DMS 273 treated with DMSO at 0.1 percent for 48 hours (cell line): ENCODE data around the gene ALKBH4.
"Not testable (repeated sequence)": the region's sequence is repeated elsewhere in the genome, so short reads cannot be mapped to it uniquely, and the experiment has no call there.

Experiments used
- DNase-seq: peaks from one replicate; lab custom pipeline; 2025; lab: John Stamatoyannopoulos, UW

ALKBH4 gene, protein sequence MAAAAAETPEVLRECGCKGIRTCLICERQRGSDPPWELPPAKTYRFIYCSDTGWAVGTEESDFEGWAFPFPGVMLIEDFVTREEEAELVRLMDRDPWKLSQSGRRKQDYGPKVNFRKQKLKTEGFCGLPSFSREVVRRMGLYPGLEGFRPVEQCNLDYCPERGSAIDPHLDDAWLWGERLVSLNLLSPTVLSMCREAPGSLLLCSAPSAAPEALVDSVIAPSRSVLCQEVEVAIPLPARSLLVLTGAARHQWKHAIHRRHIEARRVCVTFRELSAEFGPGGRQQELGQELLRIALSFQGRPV

DNA sequence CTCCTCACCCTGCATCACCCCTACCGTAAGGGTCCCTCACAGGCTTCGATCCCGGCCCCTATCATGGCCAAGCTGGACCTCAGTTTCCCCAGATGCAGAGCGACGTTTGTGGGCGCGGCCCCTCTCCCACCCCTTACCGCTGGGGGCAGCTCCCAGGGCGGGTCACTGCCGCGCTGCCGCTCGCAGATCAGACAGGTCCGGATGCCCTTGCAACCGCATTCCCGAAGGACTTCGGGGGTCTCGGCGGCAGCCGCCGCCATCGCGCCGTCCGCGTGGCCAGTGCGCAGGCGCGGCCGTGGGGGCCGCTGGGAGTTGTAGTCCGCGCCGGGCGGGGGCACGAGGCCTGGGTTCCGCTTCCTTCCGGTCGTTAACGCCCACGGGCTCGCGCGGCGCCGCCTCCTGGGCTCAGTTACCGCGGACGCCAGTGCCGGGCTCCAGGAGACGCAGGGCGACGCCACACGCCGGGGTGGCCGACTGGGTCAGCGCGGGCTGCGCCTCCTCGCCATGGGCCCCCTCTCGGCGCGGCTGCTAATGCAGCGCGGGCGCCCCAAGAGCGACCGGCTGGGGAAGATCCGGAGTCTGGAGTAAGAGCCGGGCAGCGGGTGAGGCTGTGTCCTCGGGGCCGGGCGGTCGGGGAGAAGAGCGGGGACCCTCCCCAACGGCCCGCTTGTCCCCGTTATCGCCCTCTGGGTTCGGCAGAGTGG, at the start of gene ALKBH4, which contains the start of gene LRWD1:
TSS of gene ALKBH4 (minus strand) at position 287 of the 704 bp plus-strand sequence. CDS start at position 260, 27 bp downstream.
TSS of gene LRWD1 (plus strand) at position 408 of the 704 bp plus-strand sequence. CDS start at position 505, 97 bp downstream.
- DNase-seq, result peak; percentile 81

GRCh38 chr7:102512642-102513221, 48.1 kb upstream of the ALKBH4 start:
- DNase-seq, result not testable (repeated sequence)

DNA sequence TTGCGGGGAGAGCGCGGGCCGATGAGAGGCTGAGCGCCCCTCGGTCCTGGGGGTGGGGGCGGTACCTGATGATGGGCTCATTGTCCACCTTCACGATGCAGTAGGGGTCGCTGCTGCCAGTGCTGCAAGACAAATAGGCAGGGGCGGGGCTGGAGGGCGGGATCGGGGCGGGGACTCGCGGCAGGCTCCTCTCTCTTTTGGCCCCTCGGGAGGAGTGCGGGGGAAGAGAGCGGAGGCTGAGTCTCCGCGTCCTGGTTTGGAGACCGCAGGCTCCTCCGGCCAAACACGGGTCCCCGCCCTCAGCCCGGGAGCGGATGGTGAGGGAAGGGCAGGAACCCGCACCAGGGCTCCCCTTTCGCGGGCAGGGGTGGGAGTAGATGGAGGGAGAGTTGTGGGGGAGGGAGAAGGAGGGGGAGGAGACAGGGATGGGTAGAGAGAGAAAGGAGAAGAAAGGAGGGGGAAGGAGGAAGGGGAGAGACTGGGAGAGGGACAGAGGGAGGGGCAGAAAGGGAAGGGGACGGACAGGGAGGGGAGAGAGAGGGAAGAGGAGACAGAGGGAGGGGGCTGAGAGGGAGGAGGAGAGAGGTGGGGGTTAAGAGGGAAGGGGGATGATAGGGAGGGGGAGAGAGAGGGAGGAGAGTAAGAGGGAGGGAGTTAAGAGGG, 47.3 kb upstream of the ALKBH4 start:
- DNase-seq, result not testable (repeated sequence)

DNA sequence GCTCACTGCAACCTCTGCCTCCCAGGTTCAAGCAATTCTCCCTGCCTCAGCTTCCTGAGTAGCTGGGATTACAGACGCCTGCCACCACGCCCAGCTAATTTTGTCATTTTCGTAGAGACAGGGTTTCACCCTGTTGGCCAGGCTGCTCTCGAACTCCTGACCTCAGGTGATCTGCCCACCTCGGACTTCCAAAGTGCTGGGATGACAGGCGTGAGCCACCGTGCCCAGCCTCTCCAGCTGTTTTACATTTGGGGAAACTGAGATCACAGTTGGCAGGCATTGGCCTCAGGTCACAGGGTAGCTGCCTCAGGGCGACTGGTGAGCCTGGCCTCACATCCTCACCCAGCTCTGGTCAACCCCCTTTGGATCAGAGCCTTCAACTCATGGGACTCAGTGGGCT, 45.9 kb upstream of the ALKBH4 start:
- not testable (repeated sequence) for DNase-seq

GRCh38 chr7:102507410-102508088, 42.9 kb upstream of the ALKBH4 start:
- not testable (repeated sequence) for DNase-seq

DNA sequence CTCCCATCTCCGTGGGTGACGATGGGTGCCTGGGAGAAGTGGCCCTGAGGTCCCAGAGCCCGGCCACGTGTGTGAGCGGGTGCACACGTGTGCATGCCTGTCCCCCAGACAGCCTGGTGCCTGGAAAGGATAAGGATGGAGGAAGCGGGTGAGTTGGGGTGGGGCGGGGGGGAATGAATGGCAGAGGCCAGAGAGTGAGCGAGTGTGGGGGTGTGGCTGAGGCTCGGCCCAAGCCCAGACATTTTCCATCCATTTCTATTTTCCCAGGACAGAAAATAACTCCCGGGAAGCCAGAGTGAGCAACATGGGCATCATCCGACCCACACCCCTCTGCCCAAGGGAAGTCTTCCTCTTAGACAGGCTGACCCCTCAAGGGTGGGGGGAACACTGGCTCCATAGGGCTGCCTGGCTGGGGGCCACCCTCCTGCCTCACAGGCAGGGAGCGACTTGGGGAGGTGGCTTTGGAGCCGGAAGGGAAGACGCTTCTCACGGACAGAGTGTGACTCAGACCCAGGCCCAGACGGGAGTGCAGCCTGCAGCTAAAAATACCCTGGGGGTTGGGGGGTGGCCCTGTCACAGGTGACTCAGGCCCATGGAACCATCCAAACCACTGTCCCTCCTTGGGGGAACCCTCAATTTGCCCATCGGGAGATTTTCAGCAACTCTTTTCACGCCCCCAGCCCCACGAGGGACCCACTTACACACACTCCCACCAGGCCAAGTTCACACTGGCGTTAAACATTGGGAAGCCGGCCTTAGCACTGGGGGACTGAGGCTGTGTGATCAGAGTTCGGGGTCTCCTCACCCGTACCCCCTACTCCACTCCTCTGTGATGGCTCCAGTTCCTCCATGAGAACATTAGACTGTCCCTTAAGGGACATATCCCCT, 40.9 kb upstream of the ALKBH4 start:
- DNase-seq, result not testable (repeated sequence)

- not testable (repeated sequence) for DNase-seq
Measured at GRCh38 chr7:102503141-102503540, 38.5 kb upstream of the ALKBH4 start.

GRCh38 chr7:102498321-102498720, 33.7 kb upstream of the ALKBH4 start:
- not testable (repeated sequence) for DNase-seq

GRCh38 chr7:102497308-102497707, 32.6 kb upstream of the ALKBH4 start:
- DNase-seq, result not testable (repeated sequence)

- DNase-seq, result not testable (repeated sequence)
Measured at GRCh38 chr7:102496861-102497260, 32.2 kb upstream of the ALKBH4 start.

DNA sequence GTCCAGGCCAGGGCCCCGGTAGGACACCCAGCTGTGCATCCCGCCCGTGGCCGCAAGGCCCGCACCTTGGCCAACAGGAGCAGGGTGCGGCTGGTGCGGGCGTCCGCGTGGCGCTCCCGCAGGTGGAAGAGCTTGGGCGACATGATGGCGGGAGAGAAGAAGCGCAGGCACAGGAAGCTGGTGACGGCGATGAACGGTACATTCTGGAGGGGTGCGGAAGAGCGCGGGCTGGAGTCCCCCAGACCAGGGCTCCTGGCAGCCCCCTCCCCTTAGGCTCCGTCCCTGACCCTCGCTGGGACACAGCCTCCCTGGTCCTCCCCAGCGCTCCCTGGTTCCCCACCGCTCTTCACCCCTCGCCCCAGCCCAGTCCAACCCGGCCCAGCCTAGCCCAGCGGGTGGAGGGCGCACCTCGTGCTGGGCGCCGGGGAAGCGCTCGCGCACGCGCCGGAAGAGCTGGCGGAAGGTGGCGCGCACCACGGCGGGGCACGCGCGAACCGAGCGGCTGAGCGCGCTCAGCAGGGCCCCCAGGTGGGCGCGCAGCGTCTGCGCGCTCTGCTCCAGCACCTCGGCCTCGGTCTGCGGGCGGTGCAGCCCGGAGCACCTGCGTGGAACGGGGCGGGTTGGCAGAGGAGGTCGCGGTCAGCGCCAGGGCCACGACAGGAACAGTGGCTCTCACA, 29.9 kb upstream of the ALKBH4 start:
- not testable (repeated sequence) for DNase-seq

- not testable (repeated sequence) for DNase-seq
Measured at GRCh38 chr7:102494026-102494425, 29.4 kb upstream of the ALKBH4 start.

DNA sequence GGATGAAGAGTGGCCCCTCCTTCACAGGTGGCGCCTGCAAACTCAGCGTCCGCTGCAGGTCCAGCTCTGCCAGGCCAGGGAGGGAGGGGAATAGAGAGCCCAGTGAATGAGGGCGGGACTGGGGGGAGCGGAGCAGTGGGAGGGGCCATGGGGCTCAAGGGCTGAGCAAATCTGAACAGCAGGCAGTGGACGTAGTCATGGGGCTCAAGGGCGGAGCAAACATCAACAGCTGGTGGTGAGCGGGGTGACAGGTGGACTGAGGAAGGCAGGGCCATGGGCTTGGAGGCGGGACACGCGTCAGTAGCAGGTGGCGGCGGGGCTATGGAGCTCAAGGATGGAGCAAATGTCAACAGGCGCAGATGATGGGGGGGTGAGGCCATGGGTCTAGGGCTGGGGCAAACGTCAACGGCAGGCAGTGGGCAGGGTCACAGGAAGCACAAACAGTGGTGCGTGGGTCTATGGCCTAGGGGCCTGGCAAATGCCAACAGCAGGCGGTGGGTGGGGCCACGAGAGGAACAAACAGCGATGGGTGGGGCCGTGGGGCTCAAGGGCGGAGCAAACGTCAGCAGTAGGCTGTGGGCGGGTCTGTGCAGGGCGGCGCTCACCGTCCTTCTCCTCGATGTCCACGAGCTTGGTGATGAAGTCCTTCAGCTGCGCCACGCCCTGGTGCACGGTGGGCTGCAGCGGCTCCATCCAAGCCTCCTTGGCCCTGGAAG, 28.7 kb upstream of the ALKBH4 start:
- DNase-seq, result not testable (repeated sequence)

DNA sequence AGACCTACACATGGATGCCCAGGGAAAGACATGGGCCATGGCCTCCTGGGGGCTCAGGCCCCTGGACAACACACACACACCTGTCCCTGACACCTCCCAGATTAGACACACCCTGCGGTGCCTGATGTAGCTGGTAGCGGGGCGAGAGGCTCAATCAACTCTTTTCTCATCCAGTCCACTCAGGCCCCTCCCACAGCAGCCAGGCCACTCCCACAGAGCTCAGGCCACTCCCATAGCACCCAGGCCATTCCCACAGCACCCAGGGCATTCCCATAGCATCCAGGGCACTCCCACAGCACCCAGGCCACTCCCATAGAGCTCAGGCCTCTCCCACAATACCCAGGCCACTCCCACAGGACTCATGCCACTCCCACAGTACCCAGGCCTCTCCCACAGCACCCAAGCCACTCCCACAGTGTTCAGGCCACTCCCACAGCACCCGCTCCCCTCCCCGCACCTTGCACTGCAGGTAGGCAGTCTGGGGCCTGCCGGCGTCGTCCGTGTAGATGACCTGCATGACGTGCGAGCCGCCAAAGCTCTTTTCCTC, 25.9 kb upstream of the ALKBH4 start:
- not testable (repeated sequence) for DNase-seq

- DNase-seq, result not testable (repeated sequence)
Measured at GRCh38 chr7:102484317-102484716, 19.7 kb upstream of the ALKBH4 start.

DNA sequence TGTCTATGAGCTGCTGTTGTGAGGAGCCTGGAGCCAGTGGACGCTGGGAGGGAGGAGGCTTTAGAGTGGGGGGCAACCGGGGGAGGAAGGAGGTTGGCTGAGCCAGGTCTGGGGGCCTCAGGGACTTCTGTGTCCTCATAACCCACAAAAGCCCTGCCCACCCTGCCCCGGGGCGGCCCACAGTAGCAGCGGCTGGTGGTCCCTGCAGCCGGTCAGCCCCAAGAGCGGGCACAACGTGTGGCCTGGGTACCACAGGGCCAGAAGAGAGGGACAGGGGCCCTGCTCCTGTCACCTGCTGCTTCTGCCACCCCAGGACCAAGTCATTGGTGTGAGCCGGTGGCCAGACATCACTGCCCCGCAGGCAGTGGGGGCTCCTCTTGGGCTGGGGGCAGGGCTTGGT, 17.3 kb upstream of the ALKBH4 start:
- DNase-seq, result not testable (repeated sequence)

- not testable (repeated sequence) for DNase-seq
Measured at GRCh38 chr7:102479982-102480637, 15.4 kb upstream of the ALKBH4 start.

DNA sequence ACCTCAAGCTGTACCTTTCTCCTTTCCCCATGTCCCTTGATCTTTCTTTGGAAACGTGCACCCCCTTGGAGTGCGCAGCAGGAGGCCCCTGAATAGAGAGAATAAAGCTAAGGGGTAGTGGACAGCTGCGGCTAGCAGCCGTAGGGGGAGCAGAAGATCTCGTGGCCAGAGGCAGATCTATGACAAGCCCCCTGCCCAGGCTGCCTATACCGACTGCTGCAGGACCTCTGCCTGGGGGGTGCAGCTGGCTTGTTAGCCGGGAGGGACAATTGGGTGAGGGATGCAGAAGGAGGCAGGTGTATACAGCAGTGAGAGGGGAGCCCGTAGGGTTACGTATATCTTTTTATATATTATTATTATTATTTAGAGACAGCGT, 14.5 kb upstream of the ALKBH4 start:
- not testable (repeated sequence) for DNase-seq
